Uterus (tissue), 2 donors: Measurements from ENCODE around the gene DPEP2.
A peak's percentile ranks its signal among the peaks of the same experiment; 100 is the strongest.

Source experiments
- CTCF ChIP-seq, 4 experiments: fragments of 200-600 bp in 2 of 4; fragments of 450-650 bp in 2 of 4; sonication (generic) in 2 of 4; IDR thresholded peaks; one replicate each; pipeline ENCODE4 v1.5.1; 2016 to 2019; ENCODE audit warnings: antibody characterized with exemption in 4 of 4, mild to moderate bottlenecking in 2 of 4, moderate library complexity in 1 of 4
- POLR2A ChIP-seq, 2 donors: fragments of 450-650 bp; IDR thresholded peaks; one replicate each; pipeline ENCODE4 v1.6.1; 2016; ENCODE audit warnings: antibody characterized with exemption in 2 of 2, mild to moderate bottlenecking in 1 of 2, moderate library complexity in 1 of 2

- TF ChIP-seq CTCF (IDR thresholded peaks at IDR 0.05), result peak in 1 of 4 experiments; percentile 55
- peak in 1 of 2 donors; percentile 53 for TF ChIP-seq POLR2A (IDR thresholded peaks at IDR 0.05)
Measured at GRCh38 chr16:68022728-68023537, 23.6 kb upstream of the DPEP2 start, which contains the start of the genes DDX28 and DUS2.
